Measurements from ENCODE around the gene POGZ. TPM values are rescaled to one million over a fixed set of nuclear protein-coding genes. Genes with fewer than 3 reads are reported as not detected.

POGZ gene
- total and polyA plus RNA-seq, 2 donors = 32.1 to 86.9 TPM

- 67% methylated on average over 1 of the region's 1 CpG for WGBS
- no peak for DNase-seq (ENCODE audit: extremely low spot score)
- Histone ChIP-seq H3K27ac (ENCODE audit: low read depth) (no peak overlapping the region), H3K4me3 (ENCODE audit: low read depth, low read length) (no peak overlapping the region), H3K36me3 (ENCODE audit: insufficient read depth) (no peaks in the 10 kb centered on the region), H3K4me1 (ENCODE audit: insufficient read depth) (no peaks in the 10 kb centered on the region)
Measured at GRCh38 chr1:151492120-151492519, 32.8 kb upstream of the POGZ start.

GRCh38 chr1:151491641-151492040 lies 32.3 kb upstream of the POGZ start:
- H3K36me3 ChIP-seq (ENCODE audit: insufficient read depth) = no peaks in the 10 kb centered on the region
- no peak overlapping the region for H3K27ac ChIP-seq (ENCODE audit: low read depth)
- no peak for DNase-seq (ENCODE audit: extremely low spot score)
- H3K4me3 ChIP-seq (ENCODE audit: low read depth, low read length) = no peak overlapping the region
- WGBS = 81% methylated on average over 5 of the region's 5 CpGs
- no peaks in the 10 kb centered on the region for H3K4me1 ChIP-seq (ENCODE audit: insufficient read depth)

GRCh38 chr1:151486557-151486956 lies 27.3 kb upstream of the POGZ start:
- H3K4me1 ChIP-seq (ENCODE audit: insufficient read depth) = no peaks in the 10 kb centered on the region
- DNase-seq (ENCODE audit: extremely low spot score) = no peak
- no peaks in the 10 kb centered on the region for H3K36me3 ChIP-seq (ENCODE audit: insufficient read depth)
- no peak overlapping the region for H3K27ac ChIP-seq (ENCODE audit: low read depth)
- 85% methylated on average over 1 of the region's 1 CpG for WGBS
- H3K4me3 ChIP-seq (ENCODE audit: low read depth, low read length) = no peak overlapping the region

GRCh38 chr1:151485685-151486255 lies 26.5 kb upstream of the POGZ start:
- 55% methylated on average over 5 of the region's 5 CpGs for WGBS
- Histone ChIP-seq H3K27ac (ENCODE audit: low read depth) (no peak overlapping the region), H3K4me3 (ENCODE audit: low read depth, low read length) (no peak overlapping the region), H3K4me1 (ENCODE audit: insufficient read depth) (no peaks in the 10 kb centered on the region), H3K36me3 (ENCODE audit: insufficient read depth) (no peaks in the 10 kb centered on the region)
- no peak for DNase-seq (ENCODE audit: extremely low spot score)

- H3K36me3 ChIP-seq (ENCODE audit: insufficient read depth) = no peaks in the 10 kb centered on the region
- H3K4me3 ChIP-seq (ENCODE audit: low read depth, low read length) = no peak overlapping the region
- H3K27ac ChIP-seq (ENCODE audit: low read depth) = no peak overlapping the region
- H3K4me1 ChIP-seq (ENCODE audit: insufficient read depth) = no peaks in the 10 kb centered on the region
- DNase-seq (ENCODE audit: extremely low spot score) = no peak
- WGBS = 98% methylated on average over 1 of the region's 1 CpG
Measured at GRCh38 chr1:151482017-151482416, 22.7 kb upstream of the POGZ start.

GRCh38 chr1:151479462-151479861 lies 20.2 kb upstream of the POGZ start:
- Histone ChIP-seq H3K4me1 (ENCODE audit: insufficient read depth) (no peaks in the 10 kb centered on the region), H3K4me3 (ENCODE audit: low read depth, low read length) (no peak overlapping the region), H3K27ac (ENCODE audit: low read depth) (no peak overlapping the region), H3K36me3 (ENCODE audit: insufficient read depth) (no peaks in the 10 kb centered on the region)
- WGBS = 80% methylated on average over 5 of the region's 5 CpGs
- DNase-seq (ENCODE audit: extremely low spot score) = no peak

- Histone ChIP-seq H3K4me3 (ENCODE audit: low read depth, low read length) (no peak overlapping the region), H3K27ac (ENCODE audit: low read depth) (no peak overlapping the region), H3K4me1 (ENCODE audit: insufficient read depth) (no peaks in the 10 kb centered on the region), H3K36me3 (ENCODE audit: insufficient read depth) (no peaks in the 10 kb centered on the region)
- DNase-seq (ENCODE audit: extremely low spot score) = no peak
- 78% methylated on average over 2 of the region's 2 CpGs for WGBS
Measured at GRCh38 chr1:151478923-151479322, 19.6 kb upstream of the POGZ start.

GRCh38 chr1:151478140-151478812 lies 19.0 kb upstream of the POGZ start:
- no peak for DNase-seq (ENCODE audit: extremely low spot score)
- H3K4me1 ChIP-seq (ENCODE audit: insufficient read depth) = no peaks in the 10 kb centered on the region
- H3K27ac ChIP-seq (ENCODE audit: low read depth) = no peak overlapping the region
- no peaks in the 10 kb centered on the region for H3K36me3 ChIP-seq (ENCODE audit: insufficient read depth)
- WGBS = 92% methylated on average over 1 of the region's 1 CpG
- no peak overlapping the region for H3K4me3 ChIP-seq (ENCODE audit: low read depth, low read length)

GRCh38 chr1:151477066-151477465 lies 17.8 kb upstream of the POGZ start:
- 68% methylated on average over 3 of the region's 3 CpGs for WGBS
- H3K36me3 ChIP-seq (ENCODE audit: insufficient read depth) = no peaks in the 10 kb centered on the region
- no peak for DNase-seq (ENCODE audit: extremely low spot score)
- H3K4me1 ChIP-seq (ENCODE audit: insufficient read depth) = no peaks in the 10 kb centered on the region
- H3K4me3 ChIP-seq (ENCODE audit: low read depth, low read length) = no peak overlapping the region
- H3K27ac ChIP-seq (ENCODE audit: low read depth) = no peak overlapping the region

GRCh38 chr1:151476083-151476482 lies 16.8 kb upstream of the POGZ start:
- H3K36me3 ChIP-seq (ENCODE audit: insufficient read depth) = no peaks in the 10 kb centered on the region
- DNase-seq (ENCODE audit: extremely low spot score) = no peak
- 87% methylated on average over 6 of the region's 6 CpGs for WGBS
- H3K4me1 ChIP-seq (ENCODE audit: insufficient read depth) = no peaks in the 10 kb centered on the region
- no peak overlapping the region for H3K4me3 ChIP-seq (ENCODE audit: low read depth, low read length)
- no peak overlapping the region for H3K27ac ChIP-seq (ENCODE audit: low read depth)

GRCh38 chr1:151475175-151475574 lies 15.9 kb upstream of the POGZ start:
- Histone ChIP-seq H3K36me3 (ENCODE audit: insufficient read depth) (no peaks in the 10 kb centered on the region), H3K27ac (ENCODE audit: low read depth) (no peak overlapping the region), H3K4me1 (ENCODE audit: insufficient read depth) (no peaks in the 10 kb centered on the region), H3K4me3 (ENCODE audit: low read depth, low read length) (no peak overlapping the region)
- no peak for DNase-seq (ENCODE audit: extremely low spot score)
- 79% methylated on average over 1 of the region's 1 CpG for WGBS

- WGBS = 86% methylated on average over 3 of the region's 3 CpGs
- Histone ChIP-seq H3K36me3 (ENCODE audit: insufficient read depth) (no peaks in the 10 kb centered on the region), H3K27ac (ENCODE audit: low read depth) (no peak overlapping the region), H3K4me3 (ENCODE audit: low read depth, low read length) (no peak overlapping the region), H3K4me1 (ENCODE audit: insufficient read depth) (no peaks in the 10 kb centered on the region)
- no peak for DNase-seq (ENCODE audit: extremely low spot score)
Measured at GRCh38 chr1:151474745-151475144, 15.5 kb upstream of the POGZ start.

- H3K36me3 ChIP-seq (ENCODE audit: insufficient read depth) = no peaks in the 10 kb centered on the region
- H3K4me3 ChIP-seq (ENCODE audit: low read depth, low read length) = peak overlapping the region; percentile 85
- no peak for DNase-seq (ENCODE audit: extremely low spot score)
- no peaks in the 10 kb centered on the region for H3K4me1 ChIP-seq (ENCODE audit: insufficient read depth)
- WGBS = 3% methylated on average over 36 of the region's 36 CpGs
- peak overlapping the region; percentile 74 for H3K27ac ChIP-seq (ENCODE audit: low read depth)
Measured at GRCh38 chr1:151472856-151473731, 13.8 kb upstream of the POGZ start.

GRCh38 chr1:151465026-151465425 lies 5.7 kb upstream of the POGZ start:
- no peak for DNase-seq (ENCODE audit: extremely low spot score)
- no peaks in the 10 kb centered on the region for H3K36me3 ChIP-seq (ENCODE audit: insufficient read depth)
- H3K27ac ChIP-seq (ENCODE audit: low read depth) = no peak overlapping the region
- no peaks in the 10 kb centered on the region for H3K4me1 ChIP-seq (ENCODE audit: insufficient read depth)
- no peak overlapping the region for H3K4me3 ChIP-seq (ENCODE audit: low read depth, low read length)
- 48% methylated on average over 1 of the region's 1 CpG for WGBS

All from urinary bladder (tissue), 4 donors.